NB4 (cell line): ENCODE results near the gene TEKT5.

ENCODE experiments used
- DNase-seq: peaks from one replicate; pipeline ENCODE4 v3.0.0; 2010; ENCODE audit warnings: low read depth
- H3K4me3 ChIP-seq: one replicate; pipeline ENCODE4 v1.5.1; 2011; ENCODE audit warnings: mild to moderate bottlenecking, low read depth, low read length, moderate library complexity
- MYC ChIP-seq: IDR thresholded peaks from 2 replicates; pipeline ENCODE4 v1.6.1; 2011; ENCODE audit warnings: low read depth, low read length
- POLR2A ChIP-seq: IDR thresholded peaks from 2 replicates; pipeline ENCODE4 v1.6.1; 2011; ENCODE audit warnings: mild to moderate bottlenecking; ENCODE audit not compliant: insufficient read length; ENCODE audit errors: extremely low read depth
- TF ChIP-seq, protein P1 (sequence below): IDR thresholded peaks from 2 replicates; pipeline ENCODE4 v1.6.1; 2011; ENCODE audit warnings: low read depth, low read length
- TF ChIP-seq, protein P2 (sequence below): IDR thresholded peaks from one replicate; pipeline ENCODE4 v1.5.1; 2012; ENCODE audit warnings: low read depth, low read length

TEKT5 gene

DNA sequence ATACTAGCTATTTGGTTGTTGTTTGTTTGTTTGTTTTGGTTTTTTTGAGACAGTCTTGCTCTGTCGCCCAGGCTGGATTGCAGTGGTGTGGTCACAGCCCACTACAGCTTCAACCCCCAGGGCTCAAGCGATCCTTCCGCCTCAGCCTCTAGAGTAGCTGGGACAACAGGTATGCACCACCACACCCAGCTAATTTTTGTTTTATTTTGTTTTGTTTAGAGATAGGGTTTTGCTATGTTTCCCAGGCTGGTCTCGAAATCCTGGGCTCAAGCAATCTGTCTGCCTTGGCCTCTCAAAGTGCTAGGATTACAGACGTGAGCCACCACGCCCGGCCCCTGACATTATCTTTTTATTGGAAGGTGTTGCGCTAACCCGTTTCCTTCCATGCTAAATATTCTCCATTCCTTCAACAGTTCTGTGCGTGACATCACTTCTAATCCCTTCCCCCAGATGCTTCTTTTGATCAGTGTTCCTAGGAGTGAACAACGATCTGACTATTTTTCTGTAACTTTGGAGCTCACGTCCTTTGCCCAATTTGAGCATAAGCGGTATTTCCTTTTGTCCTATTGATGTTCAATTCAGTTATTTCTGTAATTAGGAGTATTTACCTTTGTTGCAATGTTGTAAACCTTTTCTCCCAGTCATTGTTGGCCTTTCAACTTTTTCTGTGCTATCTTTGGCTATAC lies 84.1 kb downstream of the TEKT5 start:
- no peak overlapping the region for H3K4me3 ChIP-seq
- TF ChIP-seq, protein P1, sequence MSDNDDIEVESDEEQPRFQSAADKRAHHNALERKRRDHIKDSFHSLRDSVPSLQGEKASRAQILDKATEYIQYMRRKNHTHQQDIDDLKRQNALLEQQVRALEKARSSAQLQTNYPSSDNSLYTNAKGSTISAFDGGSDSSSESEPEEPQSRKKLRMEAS: no peak
- TF ChIP-seq POLR2A (no peak), MYC (no peak)
- TF ChIP-seq, protein P2, sequence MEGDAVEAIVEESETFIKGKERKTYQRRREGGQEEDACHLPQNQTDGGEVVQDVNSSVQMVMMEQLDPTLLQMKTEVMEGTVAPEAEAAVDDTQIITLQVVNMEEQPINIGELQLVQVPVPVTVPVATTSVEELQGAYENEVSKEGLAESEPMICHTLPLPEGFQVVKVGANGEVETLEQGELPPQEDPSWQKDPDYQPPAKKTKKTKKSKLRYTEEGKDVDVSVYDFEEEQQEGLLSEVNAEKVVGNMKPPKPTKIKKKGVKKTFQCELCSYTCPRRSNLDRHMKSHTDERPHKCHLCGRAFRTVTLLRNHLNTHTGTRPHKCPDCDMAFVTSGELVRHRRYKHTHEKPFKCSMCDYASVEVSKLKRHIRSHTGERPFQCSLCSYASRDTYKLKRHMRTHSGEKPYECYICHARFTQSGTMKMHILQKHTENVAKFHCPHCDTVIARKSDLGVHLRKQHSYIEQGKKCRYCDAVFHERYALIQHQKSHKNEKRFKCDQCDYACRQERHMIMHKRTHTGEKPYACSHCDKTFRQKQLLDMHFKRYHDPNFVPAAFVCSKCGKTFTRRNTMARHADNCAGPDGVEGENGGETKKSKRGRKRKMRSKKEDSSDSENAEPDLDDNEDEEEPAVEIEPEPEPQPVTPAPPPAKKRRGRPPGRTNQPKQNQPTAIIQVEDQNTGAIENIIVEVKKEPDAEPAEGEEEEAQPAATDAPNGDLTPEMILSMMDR: no peak
- no peak for DNase-seq

DNA sequence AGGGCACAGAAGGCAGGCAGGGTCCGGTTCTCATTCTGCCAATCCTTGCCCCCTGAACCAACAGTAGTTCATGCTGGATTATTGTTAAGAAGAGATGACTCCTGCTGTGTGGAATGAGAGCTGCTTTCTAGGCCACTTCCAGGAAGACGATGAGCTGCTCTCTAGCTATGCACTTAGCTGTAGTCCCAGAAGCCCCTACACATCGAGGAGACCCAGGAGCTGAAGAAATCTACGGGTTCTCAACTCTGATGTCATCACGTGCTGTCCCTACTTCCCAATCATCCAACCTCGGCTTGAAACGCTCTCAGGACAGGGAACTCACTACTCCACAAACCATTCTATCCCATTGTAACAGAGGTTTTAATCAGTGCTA lies 85.3 kb downstream of the TEKT5 start:
- H3K4me3 ChIP-seq: no peak overlapping the region
- TF ChIP-seq MYC: no peak
- TF ChIP-seq, protein P1: no peak
- TF ChIP-seq, protein P2: no peak
- TF ChIP-seq POLR2A: no peak
- DNase-seq: no peak

DNA sequence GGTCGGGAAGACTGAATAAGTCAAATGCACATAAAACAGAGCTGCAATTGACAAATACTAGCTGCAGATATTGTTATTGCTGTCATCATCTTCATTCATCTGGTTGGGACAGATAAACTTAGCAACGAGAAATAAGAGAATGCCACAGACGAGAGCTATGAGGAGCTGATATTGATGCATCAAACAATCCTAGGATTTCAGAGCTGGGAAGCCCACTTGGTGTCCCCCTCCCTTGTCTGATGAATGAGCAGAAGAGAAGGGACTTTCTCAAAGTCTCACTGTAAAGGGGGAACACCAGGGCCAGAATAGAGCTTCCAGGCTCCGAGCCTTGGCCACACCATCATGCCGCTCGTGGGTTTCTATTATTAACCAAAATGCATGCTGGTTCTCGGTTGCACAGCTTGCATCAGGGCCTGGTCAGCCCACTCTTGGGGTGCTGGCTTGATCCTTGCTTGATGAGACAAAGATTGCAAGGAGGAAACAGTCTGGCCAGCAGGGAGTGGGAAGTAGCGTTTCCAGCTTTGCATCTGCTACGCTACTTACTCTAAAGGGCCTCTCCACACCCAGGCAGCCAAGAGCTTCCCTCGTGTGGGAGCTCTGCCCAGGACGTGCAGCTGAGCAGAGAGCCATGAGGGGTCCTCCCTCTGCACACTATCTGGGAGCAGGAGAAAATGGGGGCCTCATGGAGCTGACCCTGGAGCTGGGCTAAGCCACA lies 85.9 kb downstream of the TEKT5 start:
- no peak overlapping the region for H3K4me3 ChIP-seq
- TF ChIP-seq, protein P1: no peak
- no peak for TF ChIP-seq MYC
- TF ChIP-seq POLR2A: no peak
- TF ChIP-seq, protein P2: no peak
- DNase-seq: no peak

DNA sequence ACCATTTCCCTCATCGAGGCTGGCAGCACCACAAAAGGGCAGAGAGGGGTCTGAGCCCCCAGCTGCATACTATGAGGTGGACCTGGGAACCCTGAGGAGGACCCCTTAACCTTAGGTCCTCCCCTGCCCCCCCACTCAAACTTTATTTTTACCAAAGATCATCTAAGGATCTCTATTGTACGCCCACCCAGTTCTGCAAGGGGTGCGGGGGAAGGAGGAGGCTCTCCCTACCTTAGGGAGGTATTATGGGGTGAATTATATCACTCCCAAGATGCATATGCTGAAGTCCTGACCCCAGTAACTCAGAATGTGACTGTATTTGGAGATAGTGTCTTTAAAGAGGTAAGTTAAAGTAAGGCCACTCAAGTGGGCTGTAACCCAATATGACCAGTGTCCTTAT lies 87.6 kb downstream of the TEKT5 start:
- no peak for TF ChIP-seq MYC
- TF ChIP-seq, protein P2: no peak
- no peak overlapping the region for H3K4me3 ChIP-seq
- DNase-seq: no peak

DNA sequence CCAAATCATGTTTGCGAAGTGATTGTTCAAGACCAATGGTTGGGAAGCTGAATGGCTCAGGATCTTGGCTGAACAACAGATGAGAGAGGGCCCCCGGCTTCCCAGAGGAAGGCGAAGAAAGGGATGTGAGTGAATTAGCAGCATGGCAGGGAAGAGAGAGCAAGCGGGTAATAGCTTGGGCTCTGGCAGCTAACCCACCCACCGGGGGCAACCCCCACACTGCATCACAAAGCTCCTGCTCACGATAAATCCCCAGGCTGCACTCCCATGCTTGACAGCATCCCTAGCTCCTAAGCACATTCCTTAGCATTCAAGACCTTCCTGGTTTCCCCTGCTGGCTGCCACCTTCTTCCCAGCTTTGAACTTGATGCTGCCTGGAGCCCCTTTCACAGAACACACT lies 88.1 kb downstream of the TEKT5 start:
- DNase-seq: no peak
- H3K4me3 ChIP-seq: no peak overlapping the region
- TF ChIP-seq, protein P1: no peak

DNA sequence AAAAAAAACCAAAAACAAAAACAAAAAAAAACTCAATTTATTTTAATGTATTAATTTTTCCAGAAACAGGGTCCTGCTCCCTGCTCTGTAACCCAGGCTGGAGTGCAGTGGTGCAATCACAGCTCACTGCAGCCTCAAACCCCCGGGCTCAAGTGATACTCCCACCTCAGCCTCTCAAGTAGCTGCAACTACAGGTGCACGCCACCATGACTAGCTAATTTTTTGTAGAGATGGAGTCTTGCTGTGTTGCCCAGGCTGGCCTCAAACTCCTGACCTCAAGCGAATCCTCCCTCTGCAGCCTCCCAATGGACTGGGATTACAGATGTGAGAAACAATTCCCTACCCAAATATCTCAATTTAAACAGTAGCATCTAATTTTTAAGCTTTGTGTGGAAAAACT lies 89.1 kb downstream of the TEKT5 start:
- TF ChIP-seq, protein P1: no peak
- TF ChIP-seq MYC (no peak), POLR2A (no peak)
- TF ChIP-seq, protein P2: no peak
- no peak overlapping the region for H3K4me3 ChIP-seq
- DNase-seq: no peak
